Astrocyte of the hippocampus (primary cell): ENCODE measurements around the gene AUTS2.
"Not testable (repeated sequence)": the region's sequence is repeated elsewhere in the genome, so short reads cannot be mapped to it uniquely, and the experiment has no call there.

Experiments used
- DNase-seq: peaks from one replicate; pipeline ENCODE4 v3.0.0; 2011; ENCODE audit warnings: low read depth, low spot score

The AUTS2 gene

DNA sequence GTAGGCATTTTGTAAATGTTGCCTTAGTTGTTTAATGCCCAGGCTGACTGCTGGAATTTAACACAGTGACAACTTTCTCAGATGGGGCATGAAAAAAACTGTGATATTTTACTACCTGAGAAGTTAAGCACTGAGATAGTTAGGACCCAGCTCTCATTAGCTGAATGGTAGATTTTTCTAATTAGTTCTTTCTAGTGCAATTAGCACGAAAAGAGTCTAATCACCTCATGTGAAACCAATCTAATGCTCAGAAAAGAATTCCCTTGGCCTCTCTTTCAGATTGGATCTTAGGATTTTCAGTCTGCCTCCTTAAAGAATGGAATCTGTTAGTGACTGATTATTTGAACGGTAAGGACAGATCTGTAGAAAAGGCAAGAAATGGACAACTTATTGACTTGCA is 743.2 kb downstream of the AUTS2 start:
- no peak for DNase-seq

DNA sequence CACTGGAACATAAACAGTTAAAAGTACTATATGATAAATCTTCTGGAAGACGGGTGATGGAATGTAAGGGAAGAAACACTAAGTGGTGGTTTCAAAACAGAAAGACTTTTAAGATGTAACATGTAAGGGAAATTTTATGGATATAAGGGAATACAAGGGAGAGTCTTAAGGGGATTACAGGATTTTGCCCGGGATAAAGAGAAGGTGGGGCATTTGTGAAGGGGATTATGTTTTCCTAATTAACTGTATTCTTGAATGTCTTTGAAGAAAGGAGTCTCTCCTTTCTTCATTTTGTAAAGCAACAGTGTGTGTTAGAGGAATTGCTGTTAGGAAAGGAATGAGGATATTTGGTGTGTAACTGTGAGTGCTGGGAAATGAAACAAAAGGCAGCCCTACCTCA is 745.2 kb downstream of the AUTS2 start:
- no peak for DNase-seq

- DNase-seq: no peak
Observed at GRCh38 chr7:70344726-70345125, 746.5 kb downstream of the AUTS2 start.

GRCh38 chr7:70346844-70347462 is 748.7 kb downstream of the AUTS2 start:
- no peak for DNase-seq

GRCh38 chr7:70347463-70348254 is 749.4 kb downstream of the AUTS2 start:
- DNase-seq: no peak

DNA sequence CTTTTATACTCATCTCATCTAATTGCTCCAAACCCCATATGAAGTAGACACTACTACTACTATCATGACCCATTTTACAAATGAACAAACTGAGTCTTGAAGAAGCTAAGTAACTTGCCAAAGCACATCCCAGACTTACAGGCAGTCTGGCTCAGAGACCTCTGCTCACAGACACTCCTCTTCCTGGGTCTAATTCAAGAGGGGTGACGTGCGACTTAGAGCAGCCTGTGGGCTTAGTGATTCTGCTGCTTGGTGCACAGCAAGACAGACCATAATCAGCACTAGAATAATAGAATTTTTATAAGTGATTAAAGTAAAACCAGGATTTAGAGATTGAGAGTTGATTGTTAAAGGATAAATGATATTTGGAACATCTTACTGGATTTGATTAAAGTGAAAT is 750.8 kb downstream of the AUTS2 start:
- DNase-seq: no peak

GRCh38 chr7:70349819-70350218 is 751.5 kb downstream of the AUTS2 start:
- DNase-seq: no peak

GRCh38 chr7:70352088-70352487 is 753.8 kb downstream of the AUTS2 start:
- no peak for DNase-seq

- DNase-seq: no peak
Observed at GRCh38 chr7:70352906-70353305, 754.6 kb downstream of the AUTS2 start.

GRCh38 chr7:70353330-70353945 is 755.2 kb downstream of the AUTS2 start:
- no peak for DNase-seq

DNA sequence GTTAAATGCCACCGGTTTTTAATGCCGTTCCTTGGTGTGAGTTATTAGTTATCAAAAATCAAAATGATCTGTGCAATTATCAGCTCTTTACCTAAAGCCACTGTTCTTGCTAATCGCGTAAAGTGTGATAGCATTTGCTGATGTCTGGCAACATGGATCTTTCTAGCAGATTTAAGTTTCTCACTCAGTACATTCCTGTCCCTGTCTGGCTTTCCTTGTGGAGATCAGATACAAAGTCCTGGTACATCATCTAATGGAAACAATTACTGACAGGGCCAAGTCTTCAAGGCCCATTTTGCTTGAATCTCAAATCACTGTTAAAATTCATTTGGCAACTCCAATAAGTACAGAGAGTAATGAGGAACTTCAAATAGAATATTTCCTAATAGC is 755.7 kb downstream of the AUTS2 start:
- DNase-seq: no peak

DNA sequence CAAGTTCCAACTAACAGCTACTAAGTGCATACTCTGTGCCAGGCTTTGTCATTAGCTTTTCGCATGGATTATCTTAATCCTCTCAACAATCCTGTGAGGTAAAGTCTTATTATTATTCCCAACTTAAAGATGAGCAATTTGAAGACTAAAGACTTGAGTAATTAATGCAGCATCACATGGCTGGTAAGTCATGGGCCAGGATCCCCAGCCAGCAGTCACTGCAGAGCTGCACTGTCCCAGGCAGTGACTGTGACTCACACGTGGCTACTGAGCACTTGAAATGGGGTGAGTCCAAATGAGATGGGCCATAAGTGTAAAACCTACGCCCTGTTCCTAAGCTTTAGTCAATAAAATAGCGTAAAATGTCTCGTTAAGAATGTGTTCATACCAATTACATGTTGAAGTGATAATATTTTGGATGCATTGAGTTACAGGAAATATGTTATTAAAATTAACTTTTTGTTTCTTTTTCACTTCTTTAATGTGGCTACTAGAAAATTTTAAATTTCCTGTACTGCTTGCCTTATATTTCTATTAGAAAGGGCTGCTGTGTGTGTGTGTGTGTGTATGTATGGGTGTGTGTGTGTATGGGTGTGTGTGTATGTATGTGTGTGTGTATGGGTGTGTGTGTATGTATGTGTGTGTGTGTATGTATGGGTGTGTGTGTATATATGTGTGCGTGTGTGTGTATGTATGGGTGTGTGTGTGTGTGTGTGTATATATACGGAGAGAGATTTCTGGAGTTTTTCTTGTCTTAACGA is 756.3 kb downstream of the AUTS2 start:
- no peak for DNase-seq

DNA sequence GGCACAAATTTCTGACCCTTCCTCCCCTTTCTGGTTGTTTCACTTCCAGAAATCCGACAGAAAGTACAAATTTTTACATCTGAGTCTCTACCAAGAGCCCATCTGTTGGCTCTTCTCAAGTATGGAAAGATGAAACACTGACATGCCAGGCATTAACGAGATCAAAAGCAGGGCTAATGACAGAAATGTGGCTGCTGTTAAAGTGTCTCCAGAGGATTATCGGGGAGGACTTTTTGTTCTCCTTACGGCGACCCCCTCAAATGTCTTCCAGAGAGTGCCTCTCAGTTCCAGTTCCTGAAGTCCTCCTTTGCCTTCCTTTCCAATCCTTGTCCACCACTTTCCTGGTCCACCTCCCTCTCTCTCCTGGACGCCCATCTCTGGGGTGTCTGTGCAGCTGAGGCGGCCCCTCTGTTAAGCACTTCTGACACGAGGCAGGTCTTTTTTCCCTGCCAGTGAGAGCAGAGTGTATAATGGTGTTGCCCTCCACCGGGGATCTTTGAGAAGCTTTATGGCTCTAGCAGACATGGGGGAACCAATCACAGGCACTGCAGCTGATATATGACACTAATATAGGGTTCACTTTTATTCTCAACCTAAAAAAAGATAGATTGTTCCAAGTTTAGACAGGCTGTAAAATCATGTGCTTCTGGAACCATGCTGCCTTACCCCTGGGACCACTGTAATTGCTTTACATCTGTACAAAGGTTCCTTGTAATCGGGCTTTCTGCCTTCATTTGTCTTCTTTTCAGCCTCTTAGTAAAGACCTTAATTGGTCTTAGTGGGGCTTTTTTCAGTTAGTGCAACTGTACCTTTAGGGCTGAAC is 757.1 kb downstream of the AUTS2 start:
- no peak for DNase-seq

GRCh38 chr7:70356085-70356786 is 758.0 kb downstream of the AUTS2 start:
- DNase-seq: no peak

DNA sequence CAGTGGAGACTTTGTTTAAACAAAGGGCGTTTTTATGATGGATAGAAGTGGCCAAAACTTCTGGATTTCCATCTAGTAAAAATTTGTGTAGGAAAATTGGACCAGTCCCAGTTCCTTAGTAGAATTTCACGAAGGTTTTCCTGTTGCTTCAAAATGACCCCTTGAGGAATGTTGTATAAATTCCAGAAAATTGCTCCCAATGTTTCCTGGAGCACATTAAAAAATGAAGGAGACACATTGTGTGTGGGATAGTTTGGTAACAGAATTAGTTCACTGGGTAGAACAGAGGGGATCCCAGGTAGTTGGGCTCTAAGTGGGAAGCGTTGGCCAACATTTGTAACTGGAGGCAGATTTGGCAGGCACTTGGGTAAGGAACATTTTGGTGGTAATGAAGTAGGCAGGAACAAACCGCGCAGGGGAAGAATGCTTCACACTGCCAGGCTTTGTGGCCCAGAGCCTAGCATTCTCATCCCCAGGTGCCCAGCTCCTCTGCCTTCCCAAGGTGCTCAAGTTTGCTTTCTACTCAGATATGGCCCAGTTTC is 758.6 kb downstream of the AUTS2 start:
- no peak for DNase-seq

GRCh38 chr7:70360557-70360956 is 762.3 kb downstream of the AUTS2 start:
- no peak for DNase-seq

DNA sequence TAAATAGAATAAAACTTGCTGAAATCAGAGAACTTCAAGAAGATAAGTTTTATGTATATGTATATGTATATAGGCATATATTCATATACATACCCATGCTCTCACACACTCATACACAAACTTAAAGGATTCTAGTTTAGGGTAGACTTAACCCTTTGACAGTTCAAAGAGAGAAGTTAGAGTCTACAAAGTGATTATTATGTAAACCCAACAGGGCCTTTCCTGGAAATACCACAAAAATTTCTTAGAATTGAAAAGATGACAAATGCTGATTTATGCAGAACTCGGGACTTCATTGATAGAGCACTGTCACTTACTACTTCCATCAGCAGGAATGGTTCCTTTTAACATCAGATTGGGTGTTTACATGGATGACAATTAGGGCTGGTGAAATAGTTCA is 763.5 kb downstream of the AUTS2 start:
- no peak for DNase-seq

DNA sequence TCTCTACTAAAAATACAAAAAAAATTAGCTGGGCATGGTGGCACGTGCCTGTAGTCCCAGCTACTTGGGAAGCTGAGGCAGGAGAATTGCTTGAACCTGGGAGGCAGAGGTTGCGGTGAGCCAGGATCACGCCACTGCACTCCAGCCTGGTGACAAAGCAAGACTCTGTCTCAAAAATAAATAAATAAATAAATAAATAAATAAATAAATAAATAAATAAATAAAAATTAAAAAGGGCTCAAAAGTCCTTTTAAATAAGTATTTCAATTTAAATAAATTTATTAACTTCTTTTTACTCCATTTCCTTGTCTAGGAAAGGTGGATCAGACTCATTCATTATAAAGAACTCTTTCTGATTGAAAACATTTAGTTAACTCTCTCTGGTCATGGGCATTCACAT is 766.1 kb downstream of the AUTS2 start:
- DNase-seq: not testable (repeated sequence)

DNA sequence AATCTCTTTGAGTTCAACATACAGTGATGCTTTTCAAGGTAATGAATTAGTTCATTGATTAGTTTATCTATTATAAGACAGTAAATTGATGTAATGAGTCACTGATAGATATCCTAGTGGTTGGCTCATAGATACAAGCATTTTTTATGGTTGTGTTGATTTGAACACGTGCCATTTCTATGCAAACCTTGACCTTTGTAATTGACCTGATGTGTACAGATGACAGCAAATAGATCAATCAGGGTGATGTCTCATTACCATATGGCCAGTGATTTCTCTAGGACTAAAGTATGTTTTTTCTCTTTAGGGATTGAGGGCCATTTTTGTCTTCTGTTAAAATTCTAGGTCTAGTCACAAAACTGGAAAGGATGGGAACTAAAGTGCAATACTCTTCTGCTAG is 773.4 kb downstream of the AUTS2 start:
- DNase-seq: no peak

GRCh38 chr7:70372768-70373515 is 774.7 kb downstream of the AUTS2 start:
- no peak for DNase-seq
